Activated CD8-positive, alpha-beta memory T cell treated with anti-CD3 and anti-CD28 coated beads, Interleukin-2, amount 50 U/mL, for 24 hours (primary cell): ENCODE measurements around the gene OGFOD1.
A peak's percentile ranks its signal among the peaks of the same experiment; 100 is the strongest.
"Not testable (repeated sequence)": the region's sequence is repeated elsewhere in the genome, so short reads cannot be mapped to it uniquely, and the experiment has no call there.

ENCODE experiments used
- DNase-seq: peaks from one replicate; pipeline ENCODE4 v3.0.0-alpha.2; 2020; ENCODE audit errors: extremely low read depth

OGFOD1 gene

GRCh38 chr16:56479469-56479868 lies 28.1 kb downstream of the OGFOD1 start:
- DNase-seq: no peak

- no peak for DNase-seq
Measured at GRCh38 chr16:56480776-56481467, 29.6 kb downstream of the OGFOD1 start.

DNA sequence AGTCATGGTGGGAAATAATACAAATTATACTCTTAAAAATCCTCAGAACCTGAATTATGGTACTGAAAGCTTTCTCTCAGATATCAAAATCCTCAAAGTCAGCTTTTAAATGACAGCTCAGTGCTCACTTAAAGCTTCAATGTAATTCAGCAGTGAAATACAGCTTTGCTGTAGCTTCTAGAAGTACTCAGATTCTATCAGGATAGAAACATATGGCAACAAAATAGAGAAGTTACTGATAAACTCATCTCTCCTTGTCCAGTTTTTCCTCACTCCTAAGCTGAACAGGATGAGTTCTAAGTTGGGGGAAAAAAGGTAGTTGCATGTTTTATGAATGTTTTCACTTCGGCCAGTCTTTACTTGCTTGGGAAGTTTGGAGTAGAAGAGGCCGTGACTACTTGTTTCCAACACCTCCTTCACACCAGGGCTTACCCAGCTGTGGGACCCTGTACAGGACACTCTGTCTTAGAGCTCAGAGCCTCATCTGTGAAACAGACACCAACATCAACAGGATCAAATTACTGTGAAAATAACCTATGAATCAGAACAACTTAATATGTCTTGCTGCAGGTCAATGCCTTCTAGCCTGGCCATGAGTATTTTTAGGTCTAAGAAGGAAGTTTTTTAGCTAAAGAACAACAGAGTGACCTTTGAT lies 30.2 kb downstream of the OGFOD1 start:
- no peak for DNase-seq

GRCh38 chr16:56482683-56483236 lies 31.4 kb downstream of the OGFOD1 start:
- DNase-seq: no peak

GRCh38 chr16:56483394-56483793 lies 32.0 kb downstream of the OGFOD1 start:
- no peak for DNase-seq

DNA sequence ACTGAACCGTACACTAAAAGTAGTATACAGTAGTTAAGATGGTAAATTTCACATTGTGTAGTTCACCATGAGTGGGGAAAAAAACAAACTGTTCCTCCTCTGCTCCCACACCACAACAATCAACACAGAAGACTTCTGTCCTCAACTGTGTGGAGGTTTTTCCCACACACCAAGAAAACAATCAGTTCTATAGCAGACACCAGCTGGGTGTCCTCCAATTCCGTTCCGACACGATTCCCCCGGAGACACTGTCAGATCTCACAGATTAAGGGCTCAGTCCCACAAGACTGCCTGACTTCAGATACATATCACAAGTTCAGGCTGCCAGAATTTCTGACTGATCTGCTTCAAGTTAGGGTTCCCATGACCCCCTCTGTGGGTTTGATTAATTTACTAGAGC lies 36.7 kb downstream of the OGFOD1 start:
- no peak for DNase-seq

- not testable (repeated sequence) for DNase-seq
Measured at GRCh38 chr16:56488868-56489267, 37.5 kb downstream of the OGFOD1 start.

- no peak for DNase-seq
Measured at GRCh38 chr16:56491657-56492261, 40.4 kb downstream of the OGFOD1 start.

GRCh38 chr16:56493126-56493525 lies 41.8 kb downstream of the OGFOD1 start:
- DNase-seq: no peak

- no peak for DNase-seq
Measured at GRCh38 chr16:56493815-56494214, 42.5 kb downstream of the OGFOD1 start.

DNA sequence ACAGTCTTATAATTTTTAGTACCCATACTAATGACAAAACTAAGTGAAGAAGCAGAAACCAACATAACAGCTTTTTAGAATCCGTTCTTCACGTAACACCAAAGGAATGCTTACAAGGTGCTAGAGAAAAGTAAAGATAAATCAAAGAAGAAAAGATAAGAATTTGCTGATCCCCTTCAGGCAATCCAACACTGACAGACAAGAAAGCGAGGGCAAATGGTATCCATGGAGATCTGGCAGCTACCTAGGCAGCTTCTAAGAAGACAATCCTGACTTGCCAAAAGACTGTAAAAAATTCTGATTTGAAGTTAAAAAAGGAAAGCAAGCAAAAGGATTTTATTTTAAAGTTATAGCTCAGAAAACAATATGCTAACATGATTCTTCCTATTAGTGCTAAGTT lies 53.8 kb downstream of the OGFOD1 start:
- DNase-seq: no peak

GRCh38 chr16:56506941-56507340 lies 55.6 kb downstream of the OGFOD1 start:
- no peak for DNase-seq

GRCh38 chr16:56510544-56510943 lies 59.2 kb downstream of the OGFOD1 start:
- DNase-seq: no peak

- no peak for DNase-seq
Measured at GRCh38 chr16:56512025-56512424, 60.7 kb downstream of the OGFOD1 start.

- no peak for DNase-seq
Measured at GRCh38 chr16:56513091-56513490, 61.7 kb downstream of the OGFOD1 start.

DNA sequence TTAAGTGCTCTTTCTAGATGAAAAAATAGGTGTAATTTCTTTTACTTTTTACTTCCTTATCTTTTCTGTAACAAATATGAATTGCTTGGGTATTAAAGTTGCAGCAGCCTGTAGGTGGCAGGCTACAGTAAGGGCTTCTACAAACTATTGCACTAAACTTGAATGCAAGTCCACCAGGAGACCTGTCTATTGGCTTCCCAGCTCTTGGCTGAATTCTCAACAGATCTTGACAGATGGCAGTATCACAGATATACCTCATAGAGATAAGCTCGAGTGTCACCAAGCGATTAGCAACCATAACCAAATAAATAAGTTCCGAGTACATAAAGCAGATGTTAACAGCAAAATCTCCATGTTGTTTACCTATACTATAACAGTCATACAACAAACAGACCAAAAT lies 62.6 kb downstream of the OGFOD1 start:
- no peak for DNase-seq

DNA sequence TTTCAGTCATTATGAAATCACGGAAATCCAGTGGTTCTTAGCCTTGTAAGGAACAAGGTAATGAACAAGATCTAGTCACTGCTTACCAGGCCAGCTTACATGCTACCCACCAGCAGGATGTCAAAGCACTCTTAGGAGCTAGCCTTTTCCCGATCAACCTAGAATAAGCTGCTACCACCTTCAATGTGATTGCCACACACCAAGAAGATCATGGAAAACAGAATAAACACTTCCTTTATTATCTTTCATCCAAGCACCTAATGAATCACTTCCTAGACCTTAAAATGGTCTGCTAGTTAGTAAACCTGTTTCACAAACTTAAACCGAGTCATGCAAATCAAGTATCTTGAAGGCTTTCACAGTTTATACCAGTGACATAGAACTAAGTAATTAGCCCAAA lies 63.5 kb downstream of the OGFOD1 start:
- no peak for DNase-seq

GRCh38 chr16:56515665-56516064 lies 64.3 kb downstream of the OGFOD1 start:
- no peak for DNase-seq

- DNase-seq: no peak
Measured at GRCh38 chr16:56517206-56517605, 65.9 kb downstream of the OGFOD1 start.

DNA sequence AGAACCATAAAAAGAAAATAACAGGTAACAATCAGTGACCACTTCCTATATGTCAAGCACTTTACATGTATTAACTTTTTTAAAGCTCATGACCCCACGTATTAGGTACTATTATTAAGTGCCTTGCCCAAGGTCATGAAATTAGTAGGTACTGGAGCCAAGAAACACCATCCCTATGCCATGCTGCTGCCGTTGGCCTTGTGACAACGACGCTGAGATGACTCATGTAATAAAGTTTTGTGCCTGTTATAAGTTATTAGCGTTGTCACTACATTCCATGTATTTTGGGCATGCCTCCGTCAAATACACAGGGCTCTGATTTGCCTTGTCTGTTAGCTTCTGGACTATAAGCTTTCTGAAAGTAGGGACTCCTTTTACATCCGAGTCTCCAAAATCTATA lies 67.1 kb downstream of the OGFOD1 start:
- DNase-seq: no peak

DNA sequence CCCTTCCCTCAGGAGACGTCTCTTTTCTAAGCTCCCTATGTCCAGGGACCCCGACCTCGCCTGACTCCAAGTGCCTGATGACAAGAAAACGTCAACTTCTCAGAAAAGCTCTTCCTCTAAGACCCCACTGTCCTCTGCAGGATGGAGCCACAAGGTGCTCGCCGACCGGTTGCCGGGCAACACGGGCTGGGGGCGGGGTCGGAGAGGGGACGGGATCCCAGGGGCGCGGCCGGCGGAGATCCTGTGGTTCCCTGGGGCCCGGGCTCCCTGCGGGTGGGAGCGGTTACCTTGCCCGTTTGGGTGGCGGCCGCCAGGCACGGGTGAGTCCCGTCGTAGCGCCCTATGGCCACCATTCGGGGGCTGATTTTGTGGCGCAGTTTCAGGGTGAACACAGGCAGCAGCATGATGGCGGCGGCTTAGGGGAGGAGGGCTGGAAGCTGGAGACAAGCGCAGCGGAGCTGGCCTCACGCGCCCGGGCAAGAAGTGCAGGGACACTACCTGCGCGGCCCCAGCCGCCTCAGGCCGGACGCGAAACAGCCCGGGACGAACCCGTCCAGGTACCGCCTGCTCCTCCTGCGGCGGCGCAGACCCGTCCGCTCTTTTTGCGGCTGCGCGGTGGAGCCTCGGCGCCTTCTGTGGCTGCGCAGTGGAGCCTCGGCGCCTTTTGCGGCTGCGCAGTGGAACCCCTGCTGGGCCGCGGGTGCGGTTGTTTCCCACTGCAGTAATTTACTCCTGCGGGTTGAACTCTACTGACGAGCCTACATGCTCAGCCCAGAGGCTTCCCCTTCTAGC lies 68.3 kb downstream of the OGFOD1 start, which contains the start of gene BBS2:
BBS2 (minus strand) TSS at position 566 of the 792 bp plus-strand sequence; CDS start at position 404, 162 bp downstream.
- peak; percentile 76 for DNase-seq

GRCh38 chr16:56520251-56520577 lies 68.9 kb downstream of the OGFOD1 start:
- no peak for DNase-seq
